Left ventricle myocardium inferior (tissue), 1 donor: Measurements from ENCODE around the gene TMEM50B. TPM values are rescaled to one million over a fixed set of nuclear protein-coding genes. Genes with fewer than 3 reads are reported as not detected.

Experiments
- DNase-seq: peaks from one replicate; pipeline ENCODE4 v3.0.0-alpha.2; 2020
- H3K27ac ChIP-seq: fragments of 200-600 bp; replicated peaks from 2 replicates; pipeline ENCODE4 v1.8.0; 2021
- H3K27me3 ChIP-seq: fragments of 200-600 bp; 2 replicates; pipeline ENCODE4 v1.8.0; 2021; ENCODE audit warnings: low read depth
- H3K36me3 ChIP-seq: fragments of 200-600 bp; 2 replicates; pipeline ENCODE4 v1.8.0; 2021
- H3K4me1 ChIP-seq: fragments of 200-600 bp; 2 replicates; pipeline ENCODE4 v1.8.0; 2021
- H3K4me3 ChIP-seq: fragments of 200-600 bp; 2 replicates; pipeline ENCODE4 v1.8.0; 2021; ENCODE audit warnings: mild to moderate bottlenecking, moderate library complexity
- H3K9me3 ChIP-seq: fragments of 200-600 bp; replicated peaks from 2 replicates; pipeline ENCODE4 v1.8.0; 2021
- CTCF ChIP-seq: fragments of 200-600 bp; IDR thresholded peaks from 2 replicates; pipeline ENCODE4 v1.8.0; 2021; ENCODE audit warnings: antibody characterized with exemption, mild to moderate bottlenecking, borderline replicate concordance
- intact Hi-C: fragments of 100-400 bp; cut with micrococcal nuclease; formaldehyde crosslinking; loops from one replicate; pipeline ENCODE4 v1.11.0; 2022
- total RNA-seq: library from RNA; stranded (reverse); fragmentation: NEBNext Ultra II Directional; extraction: Animal tissue kit (Norgen Biotek cat#: 25700); gene quantifications from one replicate; pipeline ENCODE4 v1.2.1, GENCODE V29; 2021
- donor health status: DM: no; HTN: yes; CAD: no; lungs with severe emphysema.

TMEM50B gene
- total RNA-seq, 1 donor from 2014 or later, result 37.0 TPM

- DNase-seq, result no peak
- no peaks in the 10 kb centered on the region for H3K27me3 ChIP-seq
- TF ChIP-seq CTCF, result no peak
- peaks cover 16% of the 10 kb centered on the region for H3K4me1 ChIP-seq
- intact Hi-C loops, result no loop called here
- H3K27ac ChIP-seq, result peak overlapping the region; percentile 77
- H3K4me3 ChIP-seq, result no peak overlapping the region
- peaks cover 98% of the 10 kb centered on the region for H3K36me3 ChIP-seq
- no peaks in the 10 kb centered on the region for H3K9me3 ChIP-seq
These were observed 44.9 kb downstream of the TMEM50B start for GRCh38 chr21:33434770-33435360.

- H3K4me3 ChIP-seq, result no peak overlapping the region
- H3K27me3 ChIP-seq, result no peaks in the 10 kb centered on the region
- DNase-seq, result no peak
- H3K4me1 ChIP-seq, result peaks cover 16% of the 10 kb centered on the region
- peaks cover 100% of the 10 kb centered on the region for H3K36me3 ChIP-seq
- intact Hi-C loops, result no loop called here
- no peak for TF ChIP-seq CTCF
- no peaks in the 10 kb centered on the region for H3K9me3 ChIP-seq
- peak overlapping the region; percentile 77 for H3K27ac ChIP-seq
These were observed 46.2 kb downstream of the TMEM50B start for GRCh38 chr21:33433425-33434114.

- intact Hi-C loops, result no loop called here
- H3K27ac ChIP-seq, result peak overlapping the region; percentile 77
- no peak overlapping the region for H3K4me3 ChIP-seq
- no peak for TF ChIP-seq CTCF
- H3K27me3 ChIP-seq, result no peaks in the 10 kb centered on the region
- peaks cover 16% of the 10 kb centered on the region for H3K4me1 ChIP-seq
- no peak for DNase-seq
- peaks cover 100% of the 10 kb centered on the region for H3K36me3 ChIP-seq
- H3K9me3 ChIP-seq, result no peaks in the 10 kb centered on the region
These were observed 46.8 kb downstream of the TMEM50B start for GRCh38 chr21:33433001-33433400.

DNA sequence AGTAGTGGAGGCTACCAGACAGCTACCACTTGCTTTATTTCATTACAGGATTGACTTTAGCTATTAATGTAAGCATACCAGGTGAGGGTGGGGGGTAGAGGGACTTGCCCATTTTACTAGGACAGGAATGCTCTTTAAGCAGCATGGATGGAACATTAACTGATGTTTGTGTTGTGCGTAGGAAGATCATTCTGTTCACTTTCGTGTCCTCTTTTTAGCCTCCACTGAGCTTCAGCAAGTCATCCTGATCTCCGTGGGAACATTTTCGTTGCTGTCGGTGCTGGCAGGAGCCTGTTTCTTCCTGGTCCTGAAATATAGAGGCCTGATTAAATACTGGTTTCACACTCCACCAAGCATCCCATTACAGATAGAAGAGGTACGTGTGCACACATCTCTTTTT is 47.3 kb downstream of the TMEM50B start:
- no peak for TF ChIP-seq CTCF
- H3K9me3 ChIP-seq, result no peaks in the 10 kb centered on the region
- H3K4me3 ChIP-seq, result no peak overlapping the region
- H3K27me3 ChIP-seq, result no peaks in the 10 kb centered on the region
- intact Hi-C loops, result no loop called here
- peaks cover 99% of the 10 kb centered on the region for H3K36me3 ChIP-seq
- peaks cover 16% of the 10 kb centered on the region for H3K4me1 ChIP-seq
- H3K27ac ChIP-seq, result no peak overlapping the region
- DNase-seq, result no peak

- intact Hi-C loops, result no loop called here
- no peak overlapping the region for H3K4me3 ChIP-seq
- no peaks in the 10 kb centered on the region for H3K27me3 ChIP-seq
- no peak for TF ChIP-seq CTCF
- DNase-seq, result no peak
- peaks cover 16% of the 10 kb centered on the region for H3K4me1 ChIP-seq
- no peak overlapping the region for H3K27ac ChIP-seq
- peaks cover 98% of the 10 kb centered on the region for H3K36me3 ChIP-seq
- H3K9me3 ChIP-seq, result no peaks in the 10 kb centered on the region
These were observed 48.9 kb downstream of the TMEM50B start for GRCh38 chr21:33430858-33431257.
